GM12878 (cell line): ENCODE data around the gene VSIG10L2.

Experiments
- POLR2A ChIP-seq: IDR thresholded peaks from 2 replicates; pipeline ENCODE4 v1.6.1; 2011; ENCODE audit warnings: low read depth, mild to moderate bottlenecking, low read length
- SMC3 ChIP-seq: IDR thresholded peaks from 2 replicates; pipeline ENCODE4 v1.6.1; 2011; ENCODE audit warnings: low read length, improper control_type of control experiment, borderline replicate concordance
- TAF1 ChIP-seq: IDR thresholded peaks from 2 replicates; pipeline ENCODE4 v1.6.1; 2011; ENCODE audit warnings: mild to moderate bottlenecking, low read depth, low read length, borderline replicate concordance

DNA sequence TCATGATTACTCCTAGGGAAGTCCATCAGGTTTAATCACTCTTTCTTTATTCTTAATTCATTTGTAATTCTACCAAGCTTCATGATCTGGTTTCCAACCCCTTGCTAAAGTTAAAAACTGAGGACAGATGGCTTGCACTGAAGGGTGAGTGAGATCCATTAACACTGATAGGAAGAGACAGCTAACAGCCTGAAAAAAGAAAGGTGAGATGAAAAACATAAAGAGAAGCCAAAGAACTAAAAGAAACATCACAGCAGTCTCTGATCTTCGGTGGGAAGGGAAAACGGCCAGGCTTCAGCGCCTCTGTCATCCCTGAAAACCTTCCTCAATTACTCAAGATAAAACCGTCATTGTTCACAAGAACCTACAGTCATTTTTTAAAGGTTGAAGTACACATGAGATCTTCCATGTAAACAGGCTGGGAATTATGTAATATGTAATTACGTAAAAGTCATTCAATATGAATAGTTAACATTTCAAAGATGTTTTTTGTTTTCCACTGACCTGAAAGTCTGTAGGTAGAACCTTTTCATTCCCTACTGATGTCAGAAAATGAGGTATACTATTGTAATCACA lies 41.3 kb downstream of the VSIG10L2 start:
- no peak for TF ChIP-seq SMC3
- no peak for TF ChIP-seq TAF1
- TF ChIP-seq POLR2A = no peak
